GM18951 (cell line): ENCODE data around the gene ABCA5.

Experiments
- POLR2A ChIP-seq: IDR thresholded peaks from 4 replicates; pipeline ENCODE4 v1.6.1; 2011; ENCODE audit warnings: mild to moderate bottlenecking; ENCODE audit not compliant: insufficient read length, insufficient read depth; ENCODE audit errors: extremely low read depth
- in situ Hi-C: fragments of 300-500 bp; cut with MboI; formaldehyde crosslinking; loops from one replicate; pipeline ENCODE4 v1.12.0; 2022; ENCODE audit warnings: low sequenced_read_pairs, mixed read lengths, inconsistent platforms; ENCODE audit not compliant: unreplicated experiment

ABCA5 gene

GRCh38 chr17:69346766-69347165 lies 19.8 kb upstream of the ABCA5 start:
- TF ChIP-seq POLR2A: no peak
- in situ Hi-C loops: no loop called here

- in situ Hi-C loops: no loop called here
- no peak for TF ChIP-seq POLR2A
These were observed 18.0 kb upstream of the ABCA5 start for GRCh38 chr17:69344939-69345338.

- TF ChIP-seq POLR2A: no peak
These were observed 16.1 kb upstream of the ABCA5 start for GRCh38 chr17:69342896-69343644.

GRCh38 chr17:69339937-69340336 lies 13.0 kb upstream of the ABCA5 start:
- in situ Hi-C loops: no loop called here
- TF ChIP-seq POLR2A: no peak

More at GRCh38 chr17:69342896-69343644, 16.1 kb upstream of the ABCA5 start:
- in situ Hi-C loops: no loop called here

- in situ Hi-C loops: no loop called here
- no peak for TF ChIP-seq POLR2A
These were observed 10.1 kb upstream of the ABCA5 start for GRCh38 chr17:69336996-69337395.

GRCh38 chr17:69336580-69336979 lies 9.6 kb upstream of the ABCA5 start:
- no peak for TF ChIP-seq POLR2A
- in situ Hi-C loops: no loop called here

- TF ChIP-seq POLR2A: no peak
- in situ Hi-C loops: no loop called here
These were observed 8.1 kb upstream of the ABCA5 start for GRCh38 chr17:69335058-69335457.

- in situ Hi-C loops: no loop called here
- TF ChIP-seq POLR2A: no peak
These were observed 6.6 kb upstream of the ABCA5 start for GRCh38 chr17:69333561-69333960.

GRCh38 chr17:69331756-69332155 lies 4.8 kb upstream of the ABCA5 start:
- in situ Hi-C loops: no loop called here

GRCh38 chr17:69326377-69327059 lies 415 bp downstream of the ABCA5 start:
- in situ Hi-C loops: no loop called here
- no peak for TF ChIP-seq POLR2A

More at GRCh38 chr17:69331756-69332155, 4.8 kb upstream of the ABCA5 start:
- no peak for TF ChIP-seq POLR2A

GRCh38 chr17:69325518-69326376 lies 1.2 kb downstream of the ABCA5 start:
- no peak for TF ChIP-seq POLR2A
- in situ Hi-C loops: no loop called here

- in situ Hi-C loops: no loop called here
- no peak for TF ChIP-seq POLR2A
These were observed 3.1 kb downstream of the ABCA5 start for GRCh38 chr17:69323806-69324205.

GRCh38 chr17:69320908-69321238 lies 6.1 kb downstream of the ABCA5 start:
- TF ChIP-seq POLR2A: no peak
- in situ Hi-C loops: no loop called here

- in situ Hi-C loops: no loop called here
- no peak for TF ChIP-seq POLR2A
These were observed 6.6 kb downstream of the ABCA5 start for GRCh38 chr17:69320210-69320907.
